HCT116 (cell line): ENCODE results near the gene PCDHA7. TPM values are rescaled to one million over a fixed set of nuclear protein-coding genes. Genes with fewer than 3 reads are reported as not detected.
"Not testable (repeated sequence)": the region's sequence is repeated elsewhere in the genome, so short reads cannot be mapped to it uniquely, and the experiment has no call there.

ENCODE experiments used
- ATAC-seq: fragments of 200-7000 bp; cut with Tn5 transposase; 2 replicates; pipeline ENCODE4 v1.9.1; 2020; ENCODE audit warnings: mild to moderate bottlenecking, moderate library complexity
- BruUV-seq: library from RNA; stranded (reverse); fragments of 400-500 nt; replicated peaks from 2 replicates; lab custom pipeline; 2021; lab: Mats Ljungman, UMichigan
- CTCF ChIA-PET: fragments of 300-600 bp; sonication (Branson Sonifier 250); formaldehyde crosslinking; loops from one replicate; lab custom pipeline; 2021; ENCODE audit warnings: antibody characterized with exemption; lab: Charles Lee
- POLR2A ChIA-PET: fragments of 300-600, 350-600 bp; sonication (Branson Sonifier 250); formaldehyde crosslinking; loops from one replicate; lab custom pipeline; 2021; ENCODE audit warnings: antibody characterized with exemption; lab: Charles Lee
- RAD21 ChIA-PET, 2 experiments: fragments of 300-600 bp; sonication (Branson Sonifier 250); formaldehyde crosslinking; loops; one replicate each; lab custom pipeline; 2023; ENCODE audit warnings: low total read pairs in 2 of 2; ENCODE audit not compliant: uncharacterized antibody in 2 of 2, unreplicated experiment in 2 of 2, low non-redundant PET in 1 of 2; lab: Charles Lee
- DNase-seq: peaks from one replicate; pipeline ENCODE4 v3.0.0-alpha.2; 2010; ENCODE audit warnings: low read depth, low spot score
- H2AFZ ChIP-seq: fragments of 200-600 bp; shearing (Covaris generic), sonication (generic); 2 replicates; pipeline ENCODE4 v1.6.1; 2017; ENCODE audit warnings: low read depth, mixed run types, mixed read lengths, antibody characterized with exemption, low read length; ENCODE audit not compliant: poor library complexity, severe bottlenecking
- H3K27ac ChIP-seq: 2 replicates; pipeline ENCODE4 v1.5.1; 2012; ENCODE audit warnings: low read depth, low read length
- H3K27me3 ChIP-seq: fragments of 200-600 bp; sonication (generic); 2 replicates; pipeline ENCODE4 v1.6.1; 2016; ENCODE audit warnings: mixed run types, low read length, mixed read lengths; ENCODE audit not compliant: insufficient read depth
- H3K36me3 ChIP-seq, 2 experiments: fragments of 200-500 bp in 1 of 2; fragments of 200-600 bp in 1 of 2; sonication (Bioruptor generic) in 1 of 2; sonication (generic) in 1 of 2; 2 replicates each; pipeline versions ENCODE4 v1.5.1 to v1.6.1; 2014 to 2016; ENCODE audit warnings: low read length in 2 of 2, inconsistent platforms in 1 of 2, mixed read lengths in 1 of 2, mixed run types in 1 of 2; ENCODE audit not compliant: insufficient read depth in 2 of 2, control insufficient read depth in 1 of 2
- H3K4me1 ChIP-seq, 2 experiments: fragments of 200-600 bp in 1 of 2; sonication (generic) in 1 of 2; 2 replicates each; pipeline versions ENCODE4 v1.5.1 to v1.6.1; 2012 to 2017; ENCODE audit warnings: low read length in 2 of 2, inconsistent platforms in 1 of 2, mild to moderate bottlenecking in 1 of 2, mixed read lengths in 1 of 2, mixed run types in 1 of 2, moderate library complexity in 1 of 2; ENCODE audit not compliant: insufficient read depth in 2 of 2, control insufficient read depth in 1 of 2
- H3K4me2 ChIP-seq: fragments of 200-600 bp; sonication (generic); 2 replicates; pipeline ENCODE4 v1.6.1; 2017; ENCODE audit warnings: mixed run types, low read length, mixed read lengths
- H3K4me3 ChIP-seq, 2 experiments: fragments of 200-600 bp in 1 of 2; sonication (generic) in 1 of 2; replicated peaks in 1 of 2; 2 replicates each; pipeline ENCODE4 v1.5.1; 2011 to 2016; ENCODE audit warnings: low read length in 2 of 2, control low read depth in 1 of 2, low read depth in 1 of 2, mild to moderate bottlenecking in 1 of 2, mixed read lengths in 1 of 2, mixed run types in 1 of 2
- H3K79me2 ChIP-seq: fragments of 200-600 bp; sonication (generic); 2 replicates; pipeline ENCODE4 v1.6.1; 2017; ENCODE audit warnings: mild to moderate bottlenecking, mixed run types, low read length, moderate library complexity, mixed read lengths; ENCODE audit not compliant: insufficient read depth
- H3K9ac ChIP-seq: fragments of 200-600 bp; sonication (generic); 2 replicates; pipeline ENCODE4 v1.6.1; 2016; ENCODE audit warnings: low read length, mixed read lengths
- H3K9me2 ChIP-seq: fragments of 200-600 bp; sonication (generic), shearing (Covaris generic); 2 replicates; pipeline ENCODE4 v1.6.1; 2017; ENCODE audit warnings: mixed run types, mild to moderate bottlenecking, moderate library complexity; ENCODE audit not compliant: insufficient read depth
- H3K9me3 ChIP-seq, 2 experiments: fragments of 200-500 bp in 1 of 2; fragments of 200-600 bp in 1 of 2; sonication (Bioruptor generic) in 1 of 2; sonication (generic) in 1 of 2; 2 replicates each; pipeline ENCODE4 v1.6.1; 2014 to 2017; ENCODE audit warnings: low read length in 2 of 2, mixed read lengths in 2 of 2, inconsistent platforms in 1 of 2, low read depth in 1 of 2, mild to moderate bottlenecking in 1 of 2, mixed run types in 1 of 2, moderate library complexity in 1 of 2; ENCODE audit not compliant: control insufficient read depth in 1 of 2, insufficient read depth in 1 of 2
- H4K20me1 ChIP-seq: fragments of 200-600 bp; sonication (generic), shearing (Covaris generic); 2 replicates; pipeline ENCODE4 v1.6.1; 2017; ENCODE audit warnings: mixed run types, mild to moderate bottlenecking, moderate library complexity; ENCODE audit not compliant: insufficient read depth
- CBX3 ChIP-seq: IDR thresholded peaks from 2 replicates; pipeline ENCODE4 v1.6.1; 2012; ENCODE audit warnings: low read depth
- CEBPB ChIP-seq: IDR thresholded peaks from 2 replicates; pipeline ENCODE4 v1.6.1; 2012; ENCODE audit warnings: low read depth
- CTCF ChIP-seq, 3 experiments: fragments of 200-600 bp in 1 of 3; sonication (generic) in 1 of 3; IDR thresholded peaks in 2 of 3; conservative IDR thresholded peaks in 1 of 3; 2 replicates each; pipeline ENCODE4 v1.5.1; 2012 to 2017; ENCODE audit warnings: low read depth in 2 of 3, low read length in 2 of 3, antibody characterized with exemption in 1 of 3, borderline replicate concordance in 1 of 3, control low read depth in 1 of 3, mild to moderate bottlenecking in 1 of 3, mixed read lengths in 1 of 3, mixed run types in 1 of 3, moderate library complexity in 1 of 3; ENCODE audit not compliant: insufficient read depth in 1 of 3
- ELF1 ChIP-seq: IDR thresholded peaks from 2 replicates; pipeline ENCODE4 v1.6.1; 2012; ENCODE audit warnings: low read depth, borderline replicate concordance
- EZH2phosphoT487 ChIP-seq: fragments of 200-600 bp; IDR thresholded peaks from 2 replicates; pipeline ENCODE4 v1.6.1; 2018; ENCODE audit warnings: antibody characterized with exemption, borderline replicate concordance
- FOSL1 ChIP-seq: IDR thresholded peaks from 2 replicates; pipeline ENCODE4 v1.6.1; 2012; ENCODE audit warnings: low read depth
- REST ChIP-seq: IDR thresholded peaks from 2 replicates; pipeline ENCODE4 v1.6.1; 2012; ENCODE audit warnings: low read depth
- SP1 ChIP-seq: IDR thresholded peaks from 2 replicates; pipeline ENCODE4 v1.6.1; 2012; ENCODE audit warnings: low read depth
- SRF ChIP-seq: IDR thresholded peaks from 2 replicates; pipeline ENCODE4 v1.6.1; 2012; ENCODE audit warnings: low read depth
- TCF7L2 ChIP-seq: IDR thresholded peaks from 2 replicates; pipeline ENCODE4 v1.7.0; 2011; ENCODE audit warnings: borderline replicate concordance, inconsistent platforms; ENCODE audit not compliant: insufficient read depth, insufficient read length; ENCODE audit errors: extremely low read depth
- YY1 ChIP-seq: IDR thresholded peaks from 2 replicates; pipeline ENCODE4 v1.6.1; 2011; ENCODE audit warnings: low read length, low read depth, moderate library complexity, mild to moderate bottlenecking; ENCODE audit not compliant: insufficient replicate concordance; ENCODE audit errors: extremely low read depth
- ZFX ChIP-seq: fragments of 450-650 bp; IDR thresholded peaks from 2 replicates; pipeline ENCODE4 v1.6.1; 2017
- intact Hi-C: fragments of 100-400 bp; cut with micrococcal nuclease; formaldehyde crosslinking; loops from 2 replicates; pipeline ENCODE4 v1.10.0; 2022
- total RNA-seq: library from RNA; stranded (reverse); gene quantifications from one replicate; pipeline ENCODE4 v1.2.1, GENCODE V29; 2021; ENCODE audit not compliant: unreplicated experiment

PCDHA7 gene
- total RNA-seq, 1 experiment from 2014 or later: not detected

DNA sequence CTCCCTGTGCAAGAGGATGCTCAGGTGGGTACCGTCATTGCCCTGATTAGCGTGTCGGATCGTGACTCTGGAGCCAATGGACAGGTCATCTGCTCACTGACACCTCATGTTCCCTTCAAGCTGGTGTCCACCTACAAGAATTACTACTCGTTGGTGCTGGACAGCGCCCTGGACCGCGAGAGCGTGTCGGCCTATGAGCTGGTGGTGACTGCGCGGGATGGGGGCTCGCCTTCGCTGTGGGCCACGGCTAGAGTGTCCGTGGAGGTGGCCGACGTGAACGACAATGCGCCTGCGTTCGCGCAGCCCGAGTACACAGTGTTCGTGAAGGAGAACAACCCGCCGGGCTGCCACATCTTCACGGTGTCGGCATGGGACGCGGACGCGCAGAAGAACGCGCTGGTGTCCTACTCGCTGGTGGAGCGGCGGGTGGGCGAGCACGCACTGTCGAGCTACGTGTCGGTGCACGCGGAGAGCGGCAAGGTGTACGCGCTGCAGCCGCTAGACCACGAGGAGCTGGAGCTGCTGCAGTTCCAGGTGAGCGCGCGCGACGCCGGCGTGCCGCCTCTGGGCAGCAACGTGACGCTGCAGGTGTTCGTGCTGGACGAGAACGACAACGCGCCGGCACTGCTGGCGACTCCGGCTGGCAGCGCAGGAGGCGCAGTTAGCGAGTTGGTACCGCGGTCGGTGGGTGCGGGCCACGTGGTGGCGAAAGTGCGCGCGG lies 42.6 kb downstream of the PCDHA7 start:
- RAD21 ChIA-PET, H3K36me3 ChIP-seq, H3K9me3 ChIP-seq, BruUV-seq, POLR2A ChIA-PET, H2AFZ ChIP-seq, H3K27ac ChIP-seq, H3K79me2 ChIP-seq, intact Hi-C loops, H4K20me1 ChIP-seq, H3K27me3 ChIP-seq, H3K4me3 ChIP-seq, ATAC-seq, H3K9me2 ChIP-seq, H3K4me1 ChIP-seq, DNase-seq, H3K4me2 ChIP-seq, H3K9ac ChIP-seq: not testable (repeated sequence)
- TF ChIP-seq REST: peak; percentile 16; the same call in 1 of the 2 replicates
- CTCF ChIA-PET: interaction anchor here (1.3 kb wide), 1 partner anchor 164 kb away, joined by 13 read pairs; no protein-coding TSS in a partner anchor

DNA sequence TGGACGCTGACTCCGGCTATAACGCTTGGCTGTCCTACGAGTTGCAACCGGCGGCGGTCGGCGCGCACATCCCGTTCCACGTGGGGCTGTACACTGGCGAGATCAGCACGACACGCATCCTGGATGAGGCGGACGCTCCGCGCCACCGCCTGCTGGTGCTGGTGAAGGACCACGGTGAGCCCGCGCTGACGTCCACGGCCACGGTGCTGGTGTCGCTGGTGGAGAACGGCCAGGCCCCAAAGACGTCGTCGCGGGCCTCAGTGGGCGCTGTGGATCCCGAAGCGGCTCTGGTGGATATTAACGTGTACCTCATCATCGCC lies 43.2 kb downstream of the PCDHA7 start:
- H4K20me1 ChIP-seq: no peaks in the 10 kb centered on the region
- H3K9me2 ChIP-seq: no peaks in the 10 kb centered on the region; the same call in 1 of the 2 replicates
- no peak overlapping the region for H3K4me3 ChIP-seq
- H2AFZ ChIP-seq: no peak overlapping the region
- DNase-seq (no peak), ATAC-seq (no peak)
- H3K9me3 ChIP-seq: no peaks in the 10 kb centered on the region
- no TSS peak for BruUV-seq
- ChIA-PET RAD21 (no interaction called here), CTCF (no interaction called here), POLR2A (no interaction called here)
- H3K27me3 ChIP-seq: no peaks in the 10 kb centered on the region
- H3K79me2 ChIP-seq: no peaks in the 10 kb centered on the region
- intact Hi-C loops: no loop called here
- H3K27ac ChIP-seq: no peak overlapping the region
- H3K36me3 ChIP-seq: no peaks in the 10 kb centered on the region
- H3K4me2 ChIP-seq: no peak overlapping the region
- no peaks in the 10 kb centered on the region for H3K4me1 ChIP-seq
- H3K9ac ChIP-seq: no peak overlapping the region
- no peak for TF ChIP-seq EZH2phosphoT487
- TF ChIP-seq SP1: no peak
- TF ChIP-seq ELF1: no peak
- no peak for TF ChIP-seq YY1
- TF ChIP-seq FOSL1: no peak
- TF ChIP-seq CEBPB: no peak
- no peak for TF ChIP-seq ZFX
- TF ChIP-seq CTCF (IDR thresholded peaks at IDR 0.05 in 2 of 3, conservative IDR thresholded peaks at IDR 0.05 in 1 of 3; ENCODE audit: borderline replicate concordance in 1 of 3, insufficient read depth in 1 of 3, low read depth in 2 of 3, low read length in 2 of 3): no peak
- no peak for TF ChIP-seq SRF
- TF ChIP-seq TCF7L2: no peak
- no peak for TF ChIP-seq CBX3
